Measurements from ENCODE around the gene CCL2.
A peak's percentile ranks its signal among the peaks of the same experiment; 100 is the strongest.

CCL2 gene

GRCh38 chr17:34259146-34259545 lies 4.1 kb downstream of the CCL2 start:
- no peak for DNase-seq (ENCODE audit: low read depth)
- H3K4me3 ChIP-seq (ENCODE audit: low read length): no peak overlapping the region
- TF ChIP-seq CTCF (IDR thresholded peaks at IDR 0.05; ENCODE audit: insufficient read depth, low read depth, low read length, missing control alignments): no peak

- no peak for DNase-seq (ENCODE audit: low read depth)
- TF ChIP-seq CTCF (IDR thresholded peaks at IDR 0.05; ENCODE audit: insufficient read depth, low read depth, low read length, missing control alignments): no peak
- H3K4me3 ChIP-seq (ENCODE audit: low read length): no peak overlapping the region
Measured at GRCh38 chr17:34260861-34261260, 5.8 kb downstream of the CCL2 start.

DNA sequence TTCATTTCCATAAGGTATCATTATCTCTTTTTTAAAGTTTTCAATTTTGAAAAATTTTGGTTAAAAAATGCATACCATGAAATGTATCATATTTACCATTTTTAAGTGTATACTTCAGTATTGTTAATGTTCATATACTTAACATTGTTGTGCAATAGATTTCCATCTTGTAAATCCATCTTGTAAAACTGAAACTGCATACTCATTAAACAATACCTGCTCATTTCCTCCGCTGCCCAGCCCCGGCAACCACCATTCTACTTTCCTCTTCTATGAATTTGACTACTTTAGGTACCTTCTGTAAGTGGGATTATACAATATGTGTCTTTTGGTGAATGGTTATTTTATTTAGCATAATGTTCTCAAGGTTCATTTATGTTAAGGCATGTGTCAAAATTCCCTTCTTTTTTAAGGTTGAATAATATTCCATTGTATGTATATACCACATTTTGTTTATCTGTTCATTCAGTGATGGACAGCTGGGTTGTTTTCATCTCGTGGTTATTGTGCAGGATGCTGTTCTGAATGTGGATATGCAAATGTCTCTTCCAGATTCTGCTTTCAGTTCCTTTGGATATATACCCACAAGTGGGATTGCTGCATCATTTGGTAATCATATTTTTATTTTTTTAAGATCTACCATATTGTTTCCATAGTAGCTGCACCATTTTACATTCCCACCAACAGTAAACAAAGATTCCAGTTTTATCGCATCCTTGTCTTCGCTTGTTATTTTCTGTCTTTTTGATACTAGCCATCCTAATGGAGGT lies 6.7 kb downstream of the CCL2 start:
- no peak for TF ChIP-seq CTCF (IDR thresholded peaks at IDR 0.05; ENCODE audit: insufficient read depth, low read depth, low read length, missing control alignments)
- no peak overlapping the region for H3K4me3 ChIP-seq (ENCODE audit: low read length)
- DNase-seq (ENCODE audit: low read depth): no peak

- no peak for DNase-seq (ENCODE audit: low read depth)
- no peak overlapping the region for H3K4me3 ChIP-seq (ENCODE audit: low read length)
- no peak for TF ChIP-seq CTCF (IDR thresholded peaks at IDR 0.05; ENCODE audit: insufficient read depth, low read depth, low read length, missing control alignments)
Measured at GRCh38 chr17:34265711-34266110, 10.6 kb downstream of the CCL2 start.

GRCh38 chr17:34269969-34270368 lies 14.9 kb downstream of the CCL2 start, which contains the start of gene CCL7:
Gene CCL7 (plus strand): TSS chr17:34270221. CDS start chr17:34270291, 70 bp downstream.
- TF ChIP-seq CTCF (IDR thresholded peaks at IDR 0.05; ENCODE audit: insufficient read depth, low read depth, low read length, missing control alignments): no peak
- H3K4me3 ChIP-seq (ENCODE audit: low read length): no peak within 1 kb of the TSS

GRCh38 chr17:34275881-34276280 lies 20.8 kb downstream of the CCL2 start:
- no peak overlapping the region for H3K4me3 ChIP-seq (ENCODE audit: low read length)
- peak; percentile 54 for DNase-seq (ENCODE audit: low read depth)
- TF ChIP-seq CTCF (IDR thresholded peaks at IDR 0.05; ENCODE audit: insufficient read depth, low read depth, low read length, missing control alignments): no peak

More at GRCh38 chr17:34269969-34270368, 14.9 kb downstream of the CCL2 start, which contains the start of gene CCL7:
- peak; percentile 26 for DNase-seq (ENCODE audit: low read depth)

DNA sequence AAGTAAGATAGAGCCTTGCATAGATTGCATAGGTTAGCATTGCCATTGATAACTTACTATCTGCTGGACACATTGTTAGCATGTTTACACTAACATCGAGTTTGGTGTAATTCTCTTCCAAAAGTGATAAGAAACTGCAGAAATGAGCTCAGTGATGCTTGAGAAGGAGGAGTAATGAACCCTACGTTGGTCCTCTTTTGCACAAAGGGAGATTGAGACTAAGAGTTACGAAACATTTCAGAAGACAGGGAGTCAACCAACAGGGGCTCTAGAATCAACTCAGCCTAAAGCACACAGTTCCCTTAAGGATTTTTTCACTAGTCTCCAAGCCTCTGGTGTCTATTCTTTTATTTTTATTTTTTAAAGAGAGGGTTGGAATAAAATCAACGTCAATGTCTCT lies 21.7 kb downstream of the CCL2 start:
- no peak overlapping the region for H3K4me3 ChIP-seq (ENCODE audit: low read length)
- no peak for DNase-seq (ENCODE audit: low read depth)
- no peak for TF ChIP-seq CTCF (IDR thresholded peaks at IDR 0.05; ENCODE audit: insufficient read depth, low read depth, low read length, missing control alignments)

Data from epithelial cell of esophagus (primary cell).